Measurements from ENCODE around the gene FBXL7.

DNA sequence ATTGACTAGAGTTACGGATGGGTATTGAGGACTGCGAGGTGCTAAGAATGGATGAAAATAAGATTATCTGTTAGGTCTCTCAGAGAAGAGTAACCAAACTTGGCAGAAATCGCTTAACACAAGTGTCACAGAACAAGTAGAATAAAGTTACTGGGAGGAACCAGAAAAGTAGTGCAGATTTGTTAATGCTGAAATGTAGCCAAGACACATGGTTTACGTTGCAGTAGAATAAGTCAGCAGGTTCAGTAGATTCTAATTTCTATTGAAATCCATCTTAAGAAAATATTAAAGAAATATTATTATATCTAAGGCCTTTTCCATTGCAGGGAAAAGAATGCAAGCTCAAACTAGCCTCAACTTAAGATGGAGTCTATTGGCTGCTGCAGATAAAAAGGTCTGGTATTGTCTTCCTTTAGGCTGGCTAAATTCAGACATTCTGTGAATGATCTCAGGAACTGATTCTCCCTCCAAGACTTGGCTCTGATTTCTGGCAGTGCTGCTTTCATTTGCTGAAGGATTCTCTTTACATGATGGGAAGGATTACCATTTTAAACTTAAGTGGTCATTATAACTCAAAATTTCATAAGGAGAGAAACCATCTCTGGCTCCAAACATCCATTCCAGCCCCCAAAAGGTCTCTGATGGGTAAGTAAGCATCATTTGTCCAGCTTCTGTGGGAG is 364.7 kb downstream of the FBXL7 start:
- TF ChIP-seq, protein P1, sequence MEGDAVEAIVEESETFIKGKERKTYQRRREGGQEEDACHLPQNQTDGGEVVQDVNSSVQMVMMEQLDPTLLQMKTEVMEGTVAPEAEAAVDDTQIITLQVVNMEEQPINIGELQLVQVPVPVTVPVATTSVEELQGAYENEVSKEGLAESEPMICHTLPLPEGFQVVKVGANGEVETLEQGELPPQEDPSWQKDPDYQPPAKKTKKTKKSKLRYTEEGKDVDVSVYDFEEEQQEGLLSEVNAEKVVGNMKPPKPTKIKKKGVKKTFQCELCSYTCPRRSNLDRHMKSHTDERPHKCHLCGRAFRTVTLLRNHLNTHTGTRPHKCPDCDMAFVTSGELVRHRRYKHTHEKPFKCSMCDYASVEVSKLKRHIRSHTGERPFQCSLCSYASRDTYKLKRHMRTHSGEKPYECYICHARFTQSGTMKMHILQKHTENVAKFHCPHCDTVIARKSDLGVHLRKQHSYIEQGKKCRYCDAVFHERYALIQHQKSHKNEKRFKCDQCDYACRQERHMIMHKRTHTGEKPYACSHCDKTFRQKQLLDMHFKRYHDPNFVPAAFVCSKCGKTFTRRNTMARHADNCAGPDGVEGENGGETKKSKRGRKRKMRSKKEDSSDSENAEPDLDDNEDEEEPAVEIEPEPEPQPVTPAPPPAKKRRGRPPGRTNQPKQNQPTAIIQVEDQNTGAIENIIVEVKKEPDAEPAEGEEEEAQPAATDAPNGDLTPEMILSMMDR (IDR thresholded peaks at IDR 0.05; ENCODE audit: low read length) = no peak
- TF ChIP-seq EZH2 (IDR thresholded peaks at IDR 0.05; ENCODE audit: borderline replicate concordance, low read length) = no peak
